IMR-90 (cell line): Measurements from ENCODE around the gene RBM5. TPM values are rescaled to one million over a fixed set of nuclear protein-coding genes. Genes with fewer than 3 reads are reported as not detected.

Experiments
- ATAC-seq: fragments of 200-7000 bp; cut with Tn5 transposase; 2 replicates; pipeline ENCODE4 v1.9.1; 2020; ENCODE audit warnings: low read depth, mild to moderate bottlenecking, moderate library complexity
- BruUV-seq: library from RNA; stranded (reverse); fragments of 400-500 nt; replicated peaks from 2 replicates; lab custom pipeline; 2021; lab: Mats Ljungman, UMichigan
- CTCF ChIA-PET: fragments of 300-600 bp; formaldehyde crosslinking; extraction: SDS; loops from one replicate; lab custom pipeline; 2021; ENCODE audit warnings: antibody characterized with exemption; lab: Yijun Ruan, JAX
- POLR2A ChIA-PET: fragments of 300-600 bp; sonication (Branson Sonifier 250); formaldehyde crosslinking; loops from one replicate; lab custom pipeline; 2022; ENCODE audit warnings: antibody characterized with exemption; ENCODE audit not compliant: unreplicated experiment; lab: Charles Lee
- DNase-seq: peaks from one replicate; pipeline ENCODE4 v3.0.0; 2013
- H2AFZ ChIP-seq: replicated peaks from 2 replicates; pipeline ENCODE3; 2013; ENCODE audit warnings: low read length, mild to moderate bottlenecking; ENCODE audit not compliant: poor library complexity
- H2AK5ac ChIP-seq: 2 replicates; pipeline ENCODE4 v1.6.1; 2013; ENCODE audit warnings: low read depth, low read length, inconsistent platforms
- H2AK9ac ChIP-seq: replicated peaks from 2 replicates; pipeline ENCODE3; 2013; ENCODE audit warnings: mild to moderate bottlenecking, low read depth, low read length, moderate library complexity; ENCODE audit not compliant: poor library complexity
- H2BK120ac ChIP-seq: 2 replicates; pipeline ENCODE4 v1.6.1; 2013; ENCODE audit warnings: low read depth, low read length, inconsistent platforms
- H2BK15ac ChIP-seq: 3 replicates; pipeline ENCODE4 v1.6.1; 2013; ENCODE audit warnings: low read depth, low read length, inconsistent platforms
- H2BK20ac ChIP-seq: 2 replicates; pipeline ENCODE4 v1.6.1; 2013; ENCODE audit warnings: low read depth, mild to moderate bottlenecking, inconsistent platforms, low read length, moderate library complexity
- H2BK5ac ChIP-seq: 2 replicates; pipeline ENCODE4 v1.6.1; 2013; ENCODE audit warnings: mild to moderate bottlenecking, low read depth, low read length, inconsistent platforms; ENCODE audit not compliant: poor library complexity, severe bottlenecking
- H3K14ac ChIP-seq: replicated peaks from 2 replicates; pipeline ENCODE4 v1.6.1; 2013; ENCODE audit warnings: low read depth, low read length, inconsistent platforms
- H3K18ac ChIP-seq: 2 replicates; pipeline ENCODE4 v1.6.1; 2013; ENCODE audit warnings: low read depth, low read length, control low read depth
- H3K23ac ChIP-seq: 2 replicates; pipeline ENCODE4 v1.6.1; 2013; ENCODE audit warnings: low read depth, low read length, inconsistent platforms
- H3K27ac ChIP-seq: 2 replicates; pipeline ENCODE4 v1.5.1; 2013; ENCODE audit warnings: mild to moderate bottlenecking, control low read depth, low read length; ENCODE audit not compliant: insufficient read depth
- H3K27me3 ChIP-seq: 2 replicates; pipeline ENCODE4 v1.6.1; 2013; ENCODE audit warnings: low read length; ENCODE audit not compliant: control insufficient read depth, insufficient read depth
- H3K36me3 ChIP-seq: 2 replicates; pipeline ENCODE4 v1.6.1; 2013; ENCODE audit warnings: low read length, mixed read lengths; ENCODE audit not compliant: control insufficient read depth, insufficient read depth
- H3K4ac ChIP-seq: 2 replicates; pipeline ENCODE4 v1.6.1; 2013; ENCODE audit warnings: low read depth, low read length, inconsistent platforms
- H3K4me1 ChIP-seq: 2 replicates; pipeline ENCODE4 v1.6.1; 2013; ENCODE audit warnings: low read length, mixed read lengths; ENCODE audit not compliant: control insufficient read depth, insufficient read depth
- H3K4me2 ChIP-seq: 2 replicates; pipeline ENCODE4 v1.6.1; 2013; ENCODE audit warnings: low read depth, mild to moderate bottlenecking, control low read depth, low read length, moderate library complexity
- H3K4me3 ChIP-seq: 2 replicates; pipeline ENCODE4 v1.5.1; 2013; ENCODE audit warnings: low read depth, mild to moderate bottlenecking, control low read depth, low read length, moderate library complexity; ENCODE audit not compliant: insufficient read depth
- H3K56ac ChIP-seq: 2 replicates; pipeline ENCODE4 v1.6.1; 2013; ENCODE audit warnings: low read length, inconsistent platforms; ENCODE audit not compliant: insufficient read depth; ENCODE audit errors: extremely low read depth
- H3K79me1 ChIP-seq, 2 experiments: 2 replicates each; pipeline ENCODE4 v1.6.1; 2013; ENCODE audit warnings: low read length in 2 of 2, inconsistent platforms in 1 of 2, low read depth in 1 of 2
- H3K9ac ChIP-seq: 2 replicates; pipeline ENCODE4 v1.6.1; 2013; ENCODE audit warnings: low read depth, low read length, control low read depth
- H3K9me1 ChIP-seq: 2 replicates; pipeline ENCODE4 v1.6.1; 2013; ENCODE audit warnings: low read length, inconsistent platforms; ENCODE audit not compliant: insufficient read depth
- H3K9me3 ChIP-seq: 2 replicates; pipeline ENCODE4 v1.6.1; 2013; ENCODE audit warnings: low read length; ENCODE audit not compliant: control insufficient read depth, insufficient read depth
- H4K20me1 ChIP-seq: 2 replicates; pipeline ENCODE4 v1.6.1; 2013; ENCODE audit warnings: low read length, inconsistent platforms; ENCODE audit not compliant: insufficient read depth
- H4K5ac ChIP-seq: 2 replicates; pipeline ENCODE4 v1.6.1; 2013; ENCODE audit warnings: mild to moderate bottlenecking, low read depth, low read length, control low read depth
- H4K8ac ChIP-seq, 2 experiments: 2 replicates each; pipeline ENCODE4 v1.6.1; 2013; ENCODE audit warnings: low read depth in 2 of 2, low read length in 2 of 2, control low read depth in 1 of 2, inconsistent platforms in 1 of 2
- H4K91ac ChIP-seq: 2 replicates; pipeline ENCODE4 v1.6.1; 2013; ENCODE audit warnings: low read depth, low read length, inconsistent platforms; ENCODE audit not compliant: insufficient read depth
- CEBPB ChIP-seq: IDR thresholded peaks from 2 replicates; pipeline ENCODE4 v1.6.1; 2012; ENCODE audit warnings: low read depth, low read length, improper control_type of control experiment
- MAZ ChIP-seq: IDR thresholded peaks from 2 replicates; pipeline ENCODE4 v1.6.1; 2012; ENCODE audit warnings: low read depth, mild to moderate bottlenecking, low read length, improper control_type of control experiment, moderate library complexity, borderline replicate concordance
- MXI1 ChIP-seq: IDR thresholded peaks from 2 replicates; pipeline ENCODE4 v1.6.1; 2012; ENCODE audit warnings: low read depth, mild to moderate bottlenecking, low read length, moderate library complexity, borderline replicate concordance
- POLR2A ChIP-seq: IDR thresholded peaks from 2 replicates; pipeline ENCODE4 v1.6.1; 2012; ENCODE audit warnings: mild to moderate bottlenecking, low read depth, low read length
- RAD21 ChIP-seq: IDR thresholded peaks from 2 replicates; pipeline ENCODE4 v1.6.1; 2012; ENCODE audit warnings: low read length, improper control_type of control experiment
- RCOR1 ChIP-seq: IDR thresholded peaks from 2 replicates; pipeline ENCODE4 v1.6.1; 2012; ENCODE audit warnings: mild to moderate bottlenecking, low read length, improper control_type of control experiment; ENCODE audit not compliant: insufficient replicate concordance
- SMC3 ChIP-seq: fragments of 150-350 bp; IDR thresholded peaks from 2 replicates; pipeline ENCODE4 v1.6.1; 2016; ENCODE audit warnings: low read depth, mild to moderate bottlenecking, antibody characterized with exemption, low read length, moderate library complexity
- WGBS, 2 experiments: methylation state at CpG; one replicate each; pipeline versions ENCODE4 v1.1.5 to v1.1.7; 2013; ENCODE audit warnings: missing lambda C conversion rate in 2 of 2; ENCODE audit not compliant: insufficient read length in 1 of 2; ENCODE audit errors: extremely low coverage in 2 of 2; 5-methylcytosine and 5-hydroxymethylcytosine counted together
- dilution Hi-C: fragments of 300-500 bp; cut with HindIII; formaldehyde crosslinking; loops from one replicate; pipeline ENCODE4 v1.14.3; 2018; ENCODE audit warnings: low sequenced_read_pairs; ENCODE audit not compliant: unreplicated experiment
- in situ Hi-C: fragments of 300-500 bp; cut with MboI; formaldehyde crosslinking; loops from 3 replicates; pipeline ENCODE4 v1.14.3; 2019; ENCODE audit warnings: low sequenced_read_pairs, inconsistent platforms, mixed read lengths
- intact Hi-C: fragments of 100-400 bp; cut with micrococcal nuclease; formaldehyde crosslinking; loops from 2 replicates; pipeline ENCODE4 v1.10.0; 2022
- polyA plus RNA-seq, 3 experiments: library from polyadenylated mRNA; depleted of rRNA; stranded (reverse); fragments of >200 nt; gene quantifications; 2 replicates each; pipeline ENCODE4 v1.2.3, GENCODE V29; 2012; ENCODE audit warnings: low replicate concordance in 1 of 3
- total RNA-seq: library from RNA; depleted of rRNA; stranded (reverse); fragments of >200 nt; gene quantifications from 2 replicates; pipeline ENCODE4 v1.2.3, GENCODE V29; 2012
- TF ChIP-seq, protein P1 (sequence below): fragments of 150-350 bp; IDR thresholded peaks from 2 replicates; pipeline ENCODE4 v1.6.1; 2017; ENCODE audit warnings: mild to moderate bottlenecking, antibody characterized with exemption, low read length, low read depth
- TF ChIP-seq, protein P2 (sequence below): conservative IDR thresholded peaks from 2 replicates; pipeline ENCODE4 v1.5.1; 2012; ENCODE audit warnings: mild to moderate bottlenecking, low read depth, low read length, improper control_type of control experiment

Gene RBM5
- total and polyA plus RNA-seq, 2 of the 4 experiments (the other 2 are of a cell fraction) = 121 to 155 TPM

DNA sequence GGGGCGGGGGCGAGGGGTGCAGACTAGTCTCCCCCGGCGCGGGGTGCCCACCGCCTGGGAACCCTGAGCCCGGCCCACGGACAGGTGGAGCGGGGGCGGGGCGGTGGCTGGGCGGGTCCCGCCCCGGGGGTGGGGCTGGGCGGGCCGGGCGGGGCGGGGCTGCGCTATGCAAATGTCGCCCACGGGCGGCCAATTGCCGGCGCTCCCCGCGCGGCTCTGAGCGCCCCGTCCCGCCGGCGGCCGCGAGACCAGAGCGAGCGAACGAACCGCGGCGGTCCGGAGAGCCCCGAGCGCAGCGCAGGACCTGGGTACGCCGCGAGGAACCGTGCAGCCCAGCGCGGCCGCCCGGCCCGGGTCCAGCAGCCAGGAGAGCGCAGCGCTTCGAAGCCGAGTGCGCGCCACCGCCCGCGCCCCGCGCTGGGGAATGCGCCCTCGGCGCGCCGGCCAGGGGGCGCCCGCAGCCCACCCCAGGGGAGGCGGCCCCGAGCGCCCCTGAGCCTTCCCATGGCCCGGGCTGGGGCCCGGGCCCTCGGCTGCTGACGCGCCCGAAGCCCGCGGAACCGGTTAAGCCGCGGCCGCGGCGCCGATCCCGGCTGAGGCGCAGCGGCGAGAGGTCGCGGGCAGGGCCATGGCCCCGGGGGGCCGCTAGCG is 66.2 kb downstream of the RBM5 start, which contains the start of gene SEMA3F:
TSS of gene SEMA3F (plus strand) at position 485 of the 651 bp plus-strand sequence. CDS start 4,299 bp downstream, outside the sequence.
- no peak within 1 kb of the TSS for H2BK15ac ChIP-seq
- peak; percentile 56 for DNase-seq
- H3K4me3 ChIP-seq = peak within 1 kb of the TSS; percentile 45
- H4K91ac ChIP-seq = peak within 1 kb of the TSS; percentile 55
- intact Hi-C loops = loop anchor here (1.0 kb wide), 2 partner anchors 33 to 34 kb away; no protein-coding TSS in a partner anchor
- H3K27ac ChIP-seq = peak within 1 kb of the TSS; percentile 15; the same call in 1 of the 2 replicates
- H3K18ac ChIP-seq = no peak within 1 kb of the TSS
- H2AK5ac ChIP-seq = peak within 1 kb of the TSS; percentile 49; the same call in 1 of the 2 replicates
- ATAC-seq = peak; percentile 83
- H3K4me2 ChIP-seq = peak within 1 kb of the TSS; percentile 86
- no peak within 1 kb of the TSS for H4K5ac ChIP-seq
- POLR2A ChIA-PET = no interaction called here
- peak within 1 kb of the TSS; percentile 98 for H3K4ac ChIP-seq
- peak within 1 kb of the TSS; percentile 89; the same call in 1 of the 2 replicates for H3K14ac ChIP-seq
- peak within 1 kb of the TSS; percentile 98 for H2AK9ac ChIP-seq
- no peak within 1 kb of the TSS for H2BK20ac ChIP-seq
- H3K79me1 ChIP-seq = peaks cover 8 to 41% of the 10 kb centered on the region in 2 experiments; a peak in 3 of 4 replicates
- CTCF ChIA-PET = no interaction called here
- H3K9me1 ChIP-seq = peaks cover 7% of the 10 kb centered on the region
- peak within 1 kb of the TSS; percentile 8; the same call in 1 of the 2 replicates for H2BK120ac ChIP-seq
- peak within 1 kb of the TSS; percentile 72 for H3K9ac ChIP-seq
- H3K56ac ChIP-seq = no peak within 1 kb of the TSS
- peaks cover 22% of the 10 kb centered on the region for H3K4me1 ChIP-seq
- H3K9me3 ChIP-seq = no peaks in the 10 kb centered on the region
- H3K23ac ChIP-seq = peak within 1 kb of the TSS; percentile 87
- in situ Hi-C loops = no loop called here
- H4K20me1 ChIP-seq = 0 out of 2 replicates have a peak, but pooled peaks cover 4% of the 10 kb centered on the region
- H3K36me3 ChIP-seq = 0 out of 2 replicates have a peak, but pooled peaks cover 1% of the 10 kb centered on the region
- H4K8ac ChIP-seq = peak within 1 kb of the TSS; percentile 31 to 96; a peak in 2 of 4 replicates
- no TSS peak for BruUV-seq
- WGBS, 2 experiments = 0% methylated on average over 49 of the region's 98 CpGs; no CpG with 5 or more reads in 1 of the 2 experiments
- peak within 1 kb of the TSS; percentile 90 for H2AFZ ChIP-seq
- H2BK5ac ChIP-seq = peak within 1 kb of the TSS; percentile 19
- dilution Hi-C loops = no loop called here
- H3K27me3 ChIP-seq = peaks cover 7% of the 10 kb centered on the region; the same call in 1 of the 2 replicates
- TF ChIP-seq SMC3 (peak; percentile 44), RAD21 (peak; percentile 38), POLR2A (peak; percentile 57), RCOR1 (no peak), MXI1 (peak; percentile 50; the same call in 1 of the 2 replicates), MAZ (peak; percentile 46; the same call in 1 of the 2 replicates), CEBPB (no peak)
- TF ChIP-seq, protein P1, sequence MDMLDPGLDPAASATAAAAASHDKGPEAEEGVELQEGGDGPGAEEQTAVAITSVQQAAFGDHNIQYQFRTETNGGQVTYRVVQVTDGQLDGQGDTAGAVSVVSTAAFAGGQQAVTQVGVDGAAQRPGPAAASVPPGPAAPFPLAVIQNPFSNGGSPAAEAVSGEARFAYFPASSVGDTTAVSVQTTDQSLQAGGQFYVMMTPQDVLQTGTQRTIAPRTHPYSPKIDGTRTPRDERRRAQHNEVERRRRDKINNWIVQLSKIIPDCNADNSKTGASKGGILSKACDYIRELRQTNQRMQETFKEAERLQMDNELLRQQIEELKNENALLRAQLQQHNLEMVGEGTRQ = no peak
- TF ChIP-seq, protein P2, sequence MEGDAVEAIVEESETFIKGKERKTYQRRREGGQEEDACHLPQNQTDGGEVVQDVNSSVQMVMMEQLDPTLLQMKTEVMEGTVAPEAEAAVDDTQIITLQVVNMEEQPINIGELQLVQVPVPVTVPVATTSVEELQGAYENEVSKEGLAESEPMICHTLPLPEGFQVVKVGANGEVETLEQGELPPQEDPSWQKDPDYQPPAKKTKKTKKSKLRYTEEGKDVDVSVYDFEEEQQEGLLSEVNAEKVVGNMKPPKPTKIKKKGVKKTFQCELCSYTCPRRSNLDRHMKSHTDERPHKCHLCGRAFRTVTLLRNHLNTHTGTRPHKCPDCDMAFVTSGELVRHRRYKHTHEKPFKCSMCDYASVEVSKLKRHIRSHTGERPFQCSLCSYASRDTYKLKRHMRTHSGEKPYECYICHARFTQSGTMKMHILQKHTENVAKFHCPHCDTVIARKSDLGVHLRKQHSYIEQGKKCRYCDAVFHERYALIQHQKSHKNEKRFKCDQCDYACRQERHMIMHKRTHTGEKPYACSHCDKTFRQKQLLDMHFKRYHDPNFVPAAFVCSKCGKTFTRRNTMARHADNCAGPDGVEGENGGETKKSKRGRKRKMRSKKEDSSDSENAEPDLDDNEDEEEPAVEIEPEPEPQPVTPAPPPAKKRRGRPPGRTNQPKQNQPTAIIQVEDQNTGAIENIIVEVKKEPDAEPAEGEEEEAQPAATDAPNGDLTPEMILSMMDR = peak; percentile 37
